Measurements from ENCODE around the gene GAS5.

- no peak for TF ChIP-seq CTCF (IDR thresholded peaks at IDR 0.05; ENCODE audit: insufficient read depth, low read depth, low read length)
- TF ChIP-seq EZH2 (IDR thresholded peaks at IDR 0.05; ENCODE audit: insufficient read depth, low read length), result no peak
Observed at GRCh38 chr1:173871091-173871490, 3.3 kb upstream of the GAS5 start.

Measured in astrocyte (in vitro differentiated cells and primary cell).